Fibroblast of pulmonary artery (primary cell): Measurements from ENCODE around the gene CNOT2.
"Not testable (repeated sequence)": the region's sequence is repeated elsewhere in the genome, so short reads cannot be mapped to it uniquely, and the experiment has no call there.

ENCODE experiments used
- DNase-seq: peaks from one replicate; pipeline ENCODE4 v3.0.0-alpha.2; 2010; ENCODE audit warnings: low read depth
- H3K4me3 ChIP-seq: replicated peaks from 2 replicates; pipeline ENCODE4 v1.5.1; 2011; ENCODE audit warnings: low read depth, mild to moderate bottlenecking, control low read depth, low read length, moderate library complexity
- TF ChIP-seq, protein P1 (sequence below): IDR thresholded peaks from 2 replicates; pipeline ENCODE4 v1.5.1; 2011; ENCODE audit warnings: mild to moderate bottlenecking, control low read depth, low read length, inconsistent platforms; ENCODE audit errors: missing control alignments

The CNOT2 gene

DNA sequence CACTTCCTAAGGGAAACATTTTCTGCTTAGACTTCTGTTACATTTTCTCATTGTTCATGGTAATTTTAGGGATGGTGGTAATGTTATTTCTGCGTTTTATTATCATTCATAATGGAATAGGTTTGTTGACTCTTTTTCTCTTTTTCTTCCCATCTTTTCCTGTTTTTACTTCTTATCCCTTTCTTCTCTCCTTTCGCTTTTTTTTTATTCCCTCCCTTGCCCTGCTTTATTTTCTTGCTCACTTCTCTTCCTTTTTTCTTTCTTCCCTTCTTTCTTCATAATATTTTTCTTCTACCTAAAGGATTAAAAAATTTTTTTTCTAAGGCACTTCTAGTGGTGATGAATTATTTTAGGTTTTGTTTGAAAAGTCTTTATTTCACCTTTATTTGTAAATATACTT is 45.6 kb downstream of the CNOT2 start:
- H3K4me3 ChIP-seq = no peak overlapping the region
- TF ChIP-seq, protein P1, sequence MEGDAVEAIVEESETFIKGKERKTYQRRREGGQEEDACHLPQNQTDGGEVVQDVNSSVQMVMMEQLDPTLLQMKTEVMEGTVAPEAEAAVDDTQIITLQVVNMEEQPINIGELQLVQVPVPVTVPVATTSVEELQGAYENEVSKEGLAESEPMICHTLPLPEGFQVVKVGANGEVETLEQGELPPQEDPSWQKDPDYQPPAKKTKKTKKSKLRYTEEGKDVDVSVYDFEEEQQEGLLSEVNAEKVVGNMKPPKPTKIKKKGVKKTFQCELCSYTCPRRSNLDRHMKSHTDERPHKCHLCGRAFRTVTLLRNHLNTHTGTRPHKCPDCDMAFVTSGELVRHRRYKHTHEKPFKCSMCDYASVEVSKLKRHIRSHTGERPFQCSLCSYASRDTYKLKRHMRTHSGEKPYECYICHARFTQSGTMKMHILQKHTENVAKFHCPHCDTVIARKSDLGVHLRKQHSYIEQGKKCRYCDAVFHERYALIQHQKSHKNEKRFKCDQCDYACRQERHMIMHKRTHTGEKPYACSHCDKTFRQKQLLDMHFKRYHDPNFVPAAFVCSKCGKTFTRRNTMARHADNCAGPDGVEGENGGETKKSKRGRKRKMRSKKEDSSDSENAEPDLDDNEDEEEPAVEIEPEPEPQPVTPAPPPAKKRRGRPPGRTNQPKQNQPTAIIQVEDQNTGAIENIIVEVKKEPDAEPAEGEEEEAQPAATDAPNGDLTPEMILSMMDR = no peak
- DNase-seq = no peak

DNA sequence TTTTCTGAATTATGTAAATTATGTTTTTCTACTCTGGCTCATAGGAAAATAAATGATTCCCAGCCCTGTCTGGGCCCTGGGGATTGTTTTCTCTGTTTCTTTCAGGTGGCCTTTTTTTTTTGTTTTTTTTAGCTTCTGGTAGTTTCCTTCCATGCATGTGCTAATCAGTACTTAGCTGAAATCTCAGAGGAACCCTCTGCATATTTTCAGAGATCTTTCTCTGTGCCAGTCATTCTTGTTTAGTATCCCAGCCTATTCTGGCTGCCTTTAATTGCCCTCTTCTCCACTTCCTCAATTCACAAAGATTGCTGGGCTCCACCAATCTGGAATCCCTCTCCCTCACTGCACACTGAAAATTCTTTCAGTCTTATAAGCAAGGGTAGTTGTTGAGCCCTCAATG is 46.9 kb downstream of the CNOT2 start:
- no peak overlapping the region for H3K4me3 ChIP-seq
- TF ChIP-seq, protein P1 = no peak
- DNase-seq = no peak

DNA sequence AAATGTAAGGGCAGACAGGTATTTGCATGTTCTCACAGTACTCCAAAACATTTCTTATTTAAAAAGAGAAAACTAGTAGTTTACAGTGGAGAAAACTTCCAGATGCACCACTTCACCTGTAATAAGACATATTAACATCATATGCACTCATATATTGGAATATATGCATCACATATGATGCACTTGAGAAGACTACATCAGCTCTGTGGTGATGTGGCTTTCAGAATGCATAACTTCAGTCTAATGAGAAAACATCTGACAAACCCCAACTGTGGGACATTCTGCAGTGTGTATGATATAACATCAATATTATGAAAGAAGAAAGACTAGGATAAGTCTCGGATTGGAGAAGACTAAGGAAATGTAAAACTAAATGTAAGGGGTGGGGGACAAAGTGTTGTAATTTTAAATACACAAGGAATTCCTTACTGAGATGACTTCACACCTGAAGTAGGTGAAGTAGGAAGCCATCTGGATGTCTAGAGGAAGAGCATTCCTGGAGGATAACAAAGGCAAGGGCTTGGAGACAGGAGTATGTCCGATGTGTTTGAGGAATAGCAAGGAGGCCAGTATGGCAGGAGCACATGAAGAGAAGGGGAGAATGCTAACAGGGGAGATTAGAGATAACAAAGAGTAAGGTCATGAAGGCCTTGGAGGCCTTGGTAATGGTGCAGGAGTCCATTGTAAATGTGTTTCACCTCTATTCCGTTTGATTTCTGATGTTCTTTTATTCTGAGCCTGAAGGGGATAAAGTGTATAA is 49.0 kb downstream of the CNOT2 start:
- TF ChIP-seq, protein P1 = no peak
- DNase-seq = no peak

DNA sequence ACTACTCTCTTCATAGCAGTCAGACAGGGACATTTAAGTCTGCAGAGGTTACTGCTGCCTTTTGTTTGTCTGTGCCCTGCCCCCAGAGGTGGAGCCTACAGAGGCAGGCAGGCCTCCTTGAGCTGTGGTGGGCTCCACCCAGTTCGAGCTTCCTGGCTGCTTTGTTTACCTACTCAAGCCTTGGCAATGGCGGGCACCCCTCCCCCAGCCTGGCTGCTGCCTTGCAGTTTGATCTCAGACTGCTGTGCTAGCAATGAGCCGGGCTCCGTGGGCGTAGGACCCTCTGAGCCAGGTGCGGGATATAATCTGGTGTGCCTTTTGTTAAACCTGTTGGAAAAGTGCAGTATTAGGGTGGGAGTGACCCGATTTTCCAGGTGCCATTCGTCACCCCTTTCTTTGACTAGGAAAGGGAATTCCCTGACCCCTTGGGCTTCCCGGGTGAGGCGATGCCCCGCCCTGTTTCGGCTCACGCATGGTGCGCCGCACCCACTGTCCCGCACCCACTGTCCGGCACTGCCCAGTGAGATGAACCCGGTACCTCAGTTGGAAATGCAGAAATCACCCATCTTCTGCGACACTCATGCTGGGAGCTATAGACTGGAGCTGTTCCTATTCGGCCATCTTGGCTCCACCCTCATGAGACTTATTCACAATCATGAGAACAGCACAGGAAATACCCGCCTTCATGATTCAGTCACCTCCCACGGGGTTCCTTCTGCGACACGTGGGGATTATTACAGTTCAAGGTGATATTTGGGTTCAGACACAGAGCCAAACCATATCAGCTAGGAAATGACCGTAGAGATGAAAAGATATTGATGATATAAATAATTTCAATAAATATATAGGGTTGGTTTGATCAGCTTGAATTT is 61.7 kb downstream of the CNOT2 start:
- DNase-seq = not testable (repeated sequence)

More for the DNA sequence above, 49.0 kb downstream of the CNOT2 start:
- H3K4me3 ChIP-seq = no peak overlapping the region

DNA sequence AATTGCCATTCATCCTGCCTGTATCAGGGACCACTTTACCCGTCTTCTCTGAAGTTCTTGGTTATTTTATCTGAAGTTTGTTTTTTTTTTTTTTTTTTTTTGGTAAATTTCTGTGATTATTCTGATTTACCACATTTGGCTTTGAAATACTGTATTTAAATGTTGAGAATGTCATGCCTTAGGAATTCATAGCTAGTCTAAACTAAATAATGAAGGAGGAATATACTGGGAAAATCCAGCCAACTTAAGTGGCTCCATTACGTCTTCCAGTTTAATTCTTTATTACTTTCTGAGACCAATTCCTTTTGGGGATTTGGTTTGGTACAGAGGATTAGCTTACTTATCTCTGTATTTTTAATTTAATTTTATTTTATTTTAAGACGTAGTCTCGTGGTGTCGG is 62.6 kb downstream of the CNOT2 start:
- TF ChIP-seq, protein P1 = no peak
- no peak overlapping the region for H3K4me3 ChIP-seq
- no peak for DNase-seq

More for the DNA sequence above, 61.7 kb downstream of the CNOT2 start:
- not testable (repeated sequence) for H3K4me3 ChIP-seq

DNA sequence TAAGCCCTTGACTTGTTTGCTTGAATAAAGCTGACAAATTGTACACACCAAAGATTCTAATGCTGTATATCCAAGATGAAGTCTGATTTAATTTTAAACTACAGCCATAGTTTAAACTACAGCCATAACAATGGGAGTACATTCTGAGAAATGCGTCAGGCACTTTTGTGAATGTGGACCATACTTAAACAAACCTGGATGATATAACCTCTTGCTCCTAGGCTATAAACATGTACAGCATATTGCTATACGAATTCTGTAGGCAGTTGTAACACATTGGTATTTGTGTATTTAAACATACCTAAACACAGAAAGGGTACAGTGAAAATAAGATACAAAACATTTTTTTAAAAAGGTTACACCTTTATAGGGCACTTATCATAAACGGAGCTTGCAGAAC is 63.4 kb downstream of the CNOT2 start:
- TF ChIP-seq, protein P1 = no peak
- no peak for DNase-seq
- H3K4me3 ChIP-seq = no peak overlapping the region

DNA sequence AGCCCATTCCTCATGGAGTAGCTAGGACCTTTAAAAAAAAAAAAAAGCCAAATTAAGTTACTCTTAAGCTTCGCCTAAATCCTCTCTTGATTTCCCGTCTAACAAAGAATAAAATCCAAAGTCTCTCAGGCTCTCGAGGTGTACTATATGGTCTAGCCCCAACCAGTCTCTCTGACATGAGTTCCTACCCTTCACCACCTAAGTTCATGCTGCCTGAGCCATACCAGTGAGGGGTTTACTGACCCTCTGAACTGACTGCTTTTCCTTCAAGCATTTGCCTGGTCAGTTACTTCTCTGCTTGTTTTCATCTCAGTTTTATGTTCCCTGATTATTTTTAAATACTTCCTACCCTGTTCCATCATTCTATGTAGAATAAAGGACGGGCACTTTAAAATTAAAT is 64.6 kb downstream of the CNOT2 start:
- TF ChIP-seq, protein P1 = no peak
- H3K4me3 ChIP-seq = no peak overlapping the region
- no peak for DNase-seq
